GM12878 (cell line): ENCODE measurements around the gene MTHFD1L. TPM values are rescaled to one million over a fixed set of nuclear protein-coding genes. Genes with fewer than 3 reads are reported as not detected.

Source experiments
- ATAC-seq: fragments of 200-7000 bp; cut with Tn5 transposase; 3 replicates; pipeline ENCODE4 v1.9.1; 2020; ENCODE audit warnings: mild to moderate bottlenecking, moderate library complexity
- BruUV-seq: library from RNA; stranded (reverse); fragments of 400-500 nt; replicated peaks from 2 replicates; lab custom pipeline; 2021; lab: Mats Ljungman, UMichigan
- CTCF ChIA-PET: fragments of 300-600 bp; sonication (Branson Sonifier 250); formaldehyde crosslinking; extraction: SDS; loops from one replicate; lab custom pipeline; 2021; ENCODE audit warnings: inconsistent platforms; lab: Yijun Ruan, JAX
- POLR2A ChIA-PET: fragments of 350-600 bp; formaldehyde crosslinking; extraction: SDS; loops from one replicate; lab custom pipeline; 2021; ENCODE audit warnings: inconsistent platforms; lab: Charles Lee
- RAD21 ChIA-PET: fragments of 300-600 bp; sonication (Branson Sonifier 250); formaldehyde crosslinking; loops from one replicate; lab custom pipeline; 2023; ENCODE audit warnings: antibody characterized with exemption; ENCODE audit not compliant: unreplicated experiment; lab: Charles Lee
- SMC1A ChIA-PET: fragments of 300-600 bp; sonication (Branson Sonifier 250); formaldehyde crosslinking; loops from one replicate; lab custom pipeline; 2023; ENCODE audit not compliant: unreplicated experiment, uncharacterized antibody; lab: Charles Lee
- DNase-seq: peaks from one replicate; pipeline ENCODE4 v3.0.0-alpha.2; 2011; ENCODE audit warnings: low read depth, low spot score
- FAIRE-seq: peaks from 3 replicates; lab custom pipeline; 2011; peaks lifted over from hg19 to GRCh38; lab: Jason Lieb, UNC
- H2AFZ ChIP-seq: 2 replicates; pipeline ENCODE4 v1.6.0; 2011; ENCODE audit warnings: low read depth, low read length, control low read depth; ENCODE audit not compliant: control insufficient read depth
- H3K27ac ChIP-seq: 2 replicates; pipeline ENCODE4 v1.5.1; 2011; ENCODE audit warnings: control low read depth; ENCODE audit not compliant: control insufficient read depth, insufficient read depth
- H3K27me3 ChIP-seq, 2 experiments: replicated peaks in 1 of 2; 2 replicates each; pipeline versions ENCODE4 v1.6.0 to v1.6.1; 2011; ENCODE audit warnings: low read length in 1 of 2; ENCODE audit not compliant: control insufficient read depth in 2 of 2, insufficient read depth in 2 of 2
- H3K36me3 ChIP-seq, 2 experiments: 2 replicates each; pipeline ENCODE4 v1.5.1; 2011; ENCODE audit warnings: low read length in 1 of 2; ENCODE audit not compliant: control insufficient read depth in 2 of 2, insufficient read depth in 2 of 2
- H3K4me1 ChIP-seq: 2 replicates; pipeline ENCODE4 v1.6.1; 2011; ENCODE audit warnings: mild to moderate bottlenecking, low read length, moderate library complexity, mixed read lengths; ENCODE audit not compliant: control insufficient read depth, insufficient read depth
- H3K4me2 ChIP-seq: 2 replicates; pipeline ENCODE4 v1.6.0; 2011; ENCODE audit warnings: control low read depth; ENCODE audit not compliant: control insufficient read depth, insufficient read depth
- H3K4me3 ChIP-seq: fragments of 200-600 bp; sonication (generic); 2 replicates; pipeline ENCODE4 v1.5.1; 2016
- H3K79me2 ChIP-seq: 2 replicates; pipeline ENCODE4 v1.6.0; 2011; ENCODE audit warnings: low read length; ENCODE audit not compliant: control insufficient read depth, insufficient read depth
- H3K9ac ChIP-seq: 2 replicates; pipeline ENCODE4 v1.8.0; 2011; ENCODE audit warnings: low read length, control low read depth, mixed read lengths; ENCODE audit not compliant: control insufficient read depth, insufficient read depth
- H3K9me3 ChIP-seq: replicated peaks from 3 replicates; pipeline ENCODE4 v1.5.1; 2011; ENCODE audit warnings: mild to moderate bottlenecking, low read length; ENCODE audit not compliant: control insufficient read depth, insufficient read depth
- H4K20me1 ChIP-seq: 2 replicates; pipeline ENCODE4 v1.6.0; 2011; ENCODE audit not compliant: control insufficient read depth, insufficient read depth
- CBFB ChIP-seq: IDR thresholded peaks from 2 replicates; pipeline ENCODE4 v1.6.1; 2016; ENCODE audit warnings: antibody characterized with exemption, low read depth
- HDAC2 ChIP-seq: fragments of 200-600 bp; sonication (generic); IDR thresholded peaks from 2 replicates; pipeline ENCODE4 v1.6.1; 2017
- HDGF ChIP-seq: fragments of 450-650 bp; IDR thresholded peaks from 2 replicates; pipeline ENCODE4 v1.6.1; 2016; ENCODE audit warnings: antibody characterized with exemption
- IKZF2 ChIP-seq, 2 experiments: fragments of 450-650 bp; IDR thresholded peaks; 2 replicates each; pipeline ENCODE4 v1.6.1; 2017; ENCODE audit warnings: mild to moderate bottlenecking in 2 of 2, moderate library complexity in 2 of 2
- MYB ChIP-seq: fragments of 150-350 bp; IDR thresholded peaks from 2 replicates; pipeline ENCODE4 v1.6.1; 2014; ENCODE audit warnings: mild to moderate bottlenecking, low read depth, low read length, borderline replicate concordance
- NR2C1 ChIP-seq: fragments of 450-650 bp; IDR thresholded peaks from 2 replicates; pipeline ENCODE4 v1.6.1; 2017; ENCODE audit warnings: antibody characterized with exemption, mild to moderate bottlenecking, moderate library complexity
- POLR2AphosphoS2 ChIP-seq: IDR thresholded peaks from 2 replicates; pipeline ENCODE4 v1.6.1; 2011; ENCODE audit warnings: low read depth, mild to moderate bottlenecking, low read length, improper control_type of control experiment, moderate library complexity
- SMAD1 ChIP-seq: fragments of 450-650 bp; IDR thresholded peaks from 2 replicates; pipeline ENCODE4 v1.6.1; 2018; ENCODE audit warnings: mild to moderate bottlenecking, low read depth; ENCODE audit not compliant: partially characterized antibody
- SMAD5 ChIP-seq: IDR thresholded peaks from 2 replicates; pipeline ENCODE4 v1.6.1; 2016; ENCODE audit warnings: antibody characterized with exemption, low read depth
- SUPT20H ChIP-seq: IDR thresholded peaks from 2 replicates; pipeline ENCODE4 v1.6.1; 2011; ENCODE audit warnings: low read depth, mild to moderate bottlenecking, low read length, moderate library complexity, borderline replicate concordance; ENCODE audit not compliant: control insufficient read depth
- SUZ12 ChIP-seq: fragments of 200-600 bp; sonication (generic); IDR thresholded peaks from one replicate; pipeline ENCODE4 v1.6.1; 2018; ENCODE audit warnings: antibody characterized with exemption, mild to moderate bottlenecking; ENCODE audit not compliant: unreplicated experiment
- WRNIP1 ChIP-seq: IDR thresholded peaks from 2 replicates; pipeline ENCODE4 v1.6.1; 2011; ENCODE audit warnings: low read depth, low read length, improper control_type of control experiment, borderline replicate concordance
- YBX1 ChIP-seq: fragments of 450-650 bp; IDR thresholded peaks from 2 replicates; pipeline ENCODE4 v1.6.1; 2016; ENCODE audit warnings: antibody characterized with exemption
- ZNF384 ChIP-seq: IDR thresholded peaks from 2 replicates; pipeline ENCODE4 v1.6.1; 2012; ENCODE audit warnings: low read depth, mild to moderate bottlenecking, low read length, improper control_type of control experiment, borderline replicate concordance
- WGBS: methylation state at CpG from one replicate; pipeline ENCODE4 v1.1.6; 2016; ENCODE audit warnings: low lambda C conversion rate; ENCODE audit not compliant: insufficient replicate concordance, insufficient coverage; ENCODE audit errors: missing lambda C conversion rate; 5-methylcytosine and 5-hydroxymethylcytosine counted together
- in situ Hi-C: fragments of 300-500 bp; cut with MboI; formaldehyde crosslinking; loops from 9 replicates; pipeline ENCODE4 v1.14.3; 2018; ENCODE audit warnings: mixed read lengths
- intact Hi-C: fragments of 100-400 bp; cut with micrococcal nuclease; formaldehyde crosslinking; loops from one replicate; pipeline ENCODE4 v1.14.2; 2022; ENCODE audit not compliant: unreplicated experiment
- polyA plus RNA-seq, 11 experiments: library from polyadenylated mRNA; depleted of rRNA in 4 of 11; unstranded in 6 of 11; stranded (reverse) in 5 of 11; fragments of >200 nt; fragmentation: Nextera tagmentation in 4 of 11; fragmentation: Illumina TruSeq in 1 of 11; extraction: Ambion mirVana in 4 of 11; extraction: Trizol in 1 of 11; gene quantifications; 1 replicate in 1 of 11; 2 replicates in 10 of 11; pipeline versions ENCODE4 v1.2.1 to v1.2.3, GENCODE V29; 2011 to 2016; ENCODE audit warnings: inconsistent platforms in 2 of 11, missing spikeins in 2 of 11, low read depth in 1 of 11
- total RNA-seq, 4 experiments: library from RNA; depleted of rRNA in 3 of 4; stranded (reverse); fragments of >200 nt in 3 of 4; fragmentation: Illumina TruSeq in 1 of 4; extraction: Trizol in 1 of 4; gene quantifications; 2 replicates each; pipeline versions ENCODE4 v1.2.1 to v1.2.3, GENCODE V29; 2013 to 2021
- TF ChIP-seq, protein P1 (sequence below): fragments of 450-650 bp; IDR thresholded peaks from 2 replicates; pipeline ENCODE4 v1.6.1; 2017; ENCODE audit warnings: low read depth, mild to moderate bottlenecking, moderate library complexity
- TF ChIP-seq, protein P2 (sequence below): fragments of 450-650 bp; formaldehyde crosslinking; IDR thresholded peaks from 2 replicates; pipeline ENCODE4 v1.4.0; 2022; ENCODE audit warnings: mild to moderate bottlenecking, moderate library complexity
- TF ChIP-seq, protein P3 (sequence below): fragments of 450-650 bp; IDR thresholded peaks from 2 replicates; pipeline ENCODE4 v1.6.1; 2016; ENCODE audit warnings: mild to moderate bottlenecking
- TF ChIP-seq, protein P4 (sequence below): fragments of 450-650 bp; IDR thresholded peaks from 2 replicates; pipeline ENCODE4 v1.6.1; 2018; ENCODE audit warnings: borderline replicate concordance, mild to moderate bottlenecking; ENCODE audit not compliant: partially characterized antibody

The MTHFD1L gene
- total and polyA plus RNA-seq, 10 of the 15 experiments (the other 5 are each of a cell fraction or from before 2014, with no cell fraction given): 11.7 to 75.5 (median 28.8) TPM

DNA sequence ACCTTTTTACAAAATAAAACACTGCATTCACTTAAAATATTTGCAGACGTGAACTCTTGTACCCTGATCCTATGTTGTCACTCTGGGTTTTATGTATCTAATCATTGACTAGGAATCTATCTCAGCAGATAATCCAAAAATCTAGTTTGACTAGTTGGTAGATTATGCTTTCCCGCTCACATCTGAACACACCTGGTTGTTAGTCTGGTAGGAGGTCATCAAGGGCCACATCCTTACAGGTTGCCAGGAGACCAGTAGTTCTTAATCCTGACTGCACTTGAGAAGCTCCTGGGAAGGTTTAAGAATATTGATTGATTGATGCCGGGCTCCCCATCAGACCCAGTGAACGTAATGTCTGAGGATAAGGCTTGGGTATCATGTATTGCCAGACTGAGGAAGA, 104.4 kb downstream of the MTHFD1L start:
- no peak for DNase-seq
- Histone ChIP-seq H3K36me3 (peaks cover 0 to 5% of the 10 kb centered on the region in 2 experiments), H3K79me2 (no peaks in the 10 kb centered on the region), H3K4me2 (no peak overlapping the region), H3K4me1 (no peaks in the 10 kb centered on the region), H3K9me3 (no peaks in the 10 kb centered on the region), H3K27me3 (no peaks in the 10 kb centered on the region), H2AFZ (no peak overlapping the region), H4K20me1 (no peaks in the 10 kb centered on the region), H3K27ac (no peak overlapping the region), H3K9ac (no peak overlapping the region), H3K4me3 (no peak overlapping the region)
- ChIA-PET CTCF (interaction anchor here (0.6 to 1.2 kb wide), 2 partner anchors 44 to 963 kb away, joined by 3 to 4 read pairs; no protein-coding TSS in a partner anchor), RAD21 (no interaction called here), SMC1A (interaction anchor here (0.8 to 1.2 kb wide), 3 partner anchors 11 to 415 kb away, joined by 3 read pairs; no protein-coding TSS in a partner anchor), POLR2A (no interaction called here)
- ATAC-seq: no peak
- no peak for FAIRE-seq
- WGBS: 100% methylated on average over 4 of the region's 4 CpGs
- intact Hi-C loops: no loop called here
- BruUV-seq: no TSS peak
- in situ Hi-C loops: no loop called here
- no peak for TF ChIP-seq CBFB
- no peak for TF ChIP-seq MYB
- TF ChIP-seq, protein P1, sequence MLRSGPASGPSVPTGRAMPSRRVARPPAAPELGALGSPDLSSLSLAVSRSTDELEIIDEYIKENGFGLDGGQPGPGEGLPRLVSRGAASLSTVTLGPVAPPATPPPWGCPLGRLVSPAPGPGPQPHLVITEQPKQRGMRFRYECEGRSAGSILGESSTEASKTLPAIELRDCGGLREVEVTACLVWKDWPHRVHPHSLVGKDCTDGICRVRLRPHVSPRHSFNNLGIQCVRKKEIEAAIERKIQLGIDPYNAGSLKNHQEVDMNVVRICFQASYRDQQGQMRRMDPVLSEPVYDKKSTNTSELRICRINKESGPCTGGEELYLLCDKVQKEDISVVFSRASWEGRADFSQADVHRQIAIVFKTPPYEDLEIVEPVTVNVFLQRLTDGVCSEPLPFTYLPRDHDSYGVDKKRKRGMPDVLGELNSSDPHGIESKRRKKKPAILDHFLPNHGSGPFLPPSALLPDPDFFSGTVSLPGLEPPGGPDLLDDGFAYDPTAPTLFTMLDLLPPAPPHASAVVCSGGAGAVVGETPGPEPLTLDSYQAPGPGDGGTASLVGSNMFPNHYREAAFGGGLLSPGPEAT: no peak
- TF ChIP-seq SUPT20H: no peak
- no peak for TF ChIP-seq HDGF
- TF ChIP-seq, protein P2, sequence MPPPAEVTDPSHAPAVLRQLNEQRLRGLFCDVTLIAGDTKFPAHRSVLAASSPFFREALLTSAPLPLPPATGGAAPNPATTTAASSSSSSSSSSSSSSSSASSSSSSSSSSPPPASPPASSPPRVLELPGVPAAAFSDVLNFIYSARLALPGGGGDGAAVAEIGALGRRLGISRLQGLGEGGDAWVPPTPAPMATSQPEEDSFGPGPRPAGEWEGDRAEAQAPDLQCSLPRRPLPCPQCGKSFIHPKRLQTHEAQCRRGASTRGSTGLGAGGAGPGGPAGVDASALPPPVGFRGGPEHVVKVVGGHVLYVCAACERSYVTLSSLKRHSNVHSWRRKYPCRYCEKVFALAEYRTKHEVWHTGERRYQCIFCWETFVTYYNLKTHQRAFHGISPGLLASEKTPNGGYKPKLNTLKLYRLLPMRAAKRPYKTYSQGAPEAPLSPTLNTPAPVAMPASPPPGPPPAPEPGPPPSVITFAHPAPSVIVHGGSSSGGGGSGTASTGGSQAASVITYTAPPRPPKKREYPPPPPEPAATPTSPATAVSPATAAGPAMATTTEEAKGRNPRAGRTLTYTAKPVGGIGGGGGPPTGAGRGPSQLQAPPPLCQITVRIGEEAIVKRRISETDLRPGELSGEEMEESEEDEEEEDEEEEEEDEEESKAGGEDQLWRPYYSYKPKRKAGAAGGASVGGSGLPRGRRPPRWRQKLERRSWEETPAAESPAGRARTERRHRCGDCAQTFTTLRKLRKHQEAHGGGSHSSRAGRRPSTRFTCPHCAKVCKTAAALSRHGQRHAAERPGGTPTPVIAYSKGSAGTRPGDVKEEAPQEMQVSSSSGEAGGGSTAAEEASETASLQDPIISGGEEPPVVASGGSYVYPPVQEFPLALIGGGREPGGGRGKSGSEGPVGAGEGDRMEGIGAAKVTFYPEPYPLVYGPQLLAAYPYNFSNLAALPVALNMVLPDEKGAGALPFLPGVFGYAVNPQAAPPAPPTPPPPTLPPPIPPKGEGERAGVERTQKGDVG (CRISPR knock-in tag): no peak
- TF ChIP-seq YBX1: no peak
- TF ChIP-seq SUZ12: no peak
- TF ChIP-seq POLR2AphosphoS2: no peak
- no peak for TF ChIP-seq IKZF2 (IDR thresholded peaks at IDR 0.05)
- no peak for TF ChIP-seq WRNIP1
- no peak for TF ChIP-seq HDAC2
- no peak for TF ChIP-seq ZNF384
- TF ChIP-seq, protein P3, sequence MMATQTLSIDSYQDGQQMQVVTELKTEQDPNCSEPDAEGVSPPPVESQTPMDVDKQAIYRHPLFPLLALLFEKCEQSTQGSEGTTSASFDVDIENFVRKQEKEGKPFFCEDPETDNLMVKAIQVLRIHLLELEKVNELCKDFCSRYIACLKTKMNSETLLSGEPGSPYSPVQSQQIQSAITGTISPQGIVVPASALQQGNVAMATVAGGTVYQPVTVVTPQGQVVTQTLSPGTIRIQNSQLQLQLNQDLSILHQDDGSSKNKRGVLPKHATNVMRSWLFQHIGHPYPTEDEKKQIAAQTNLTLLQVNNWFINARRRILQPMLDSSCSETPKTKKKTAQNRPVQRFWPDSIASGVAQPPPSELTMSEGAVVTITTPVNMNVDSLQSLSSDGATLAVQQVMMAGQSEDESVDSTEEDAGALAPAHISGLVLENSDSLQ: no peak
- TF ChIP-seq SMAD5: no peak
- TF ChIP-seq, protein P4, sequence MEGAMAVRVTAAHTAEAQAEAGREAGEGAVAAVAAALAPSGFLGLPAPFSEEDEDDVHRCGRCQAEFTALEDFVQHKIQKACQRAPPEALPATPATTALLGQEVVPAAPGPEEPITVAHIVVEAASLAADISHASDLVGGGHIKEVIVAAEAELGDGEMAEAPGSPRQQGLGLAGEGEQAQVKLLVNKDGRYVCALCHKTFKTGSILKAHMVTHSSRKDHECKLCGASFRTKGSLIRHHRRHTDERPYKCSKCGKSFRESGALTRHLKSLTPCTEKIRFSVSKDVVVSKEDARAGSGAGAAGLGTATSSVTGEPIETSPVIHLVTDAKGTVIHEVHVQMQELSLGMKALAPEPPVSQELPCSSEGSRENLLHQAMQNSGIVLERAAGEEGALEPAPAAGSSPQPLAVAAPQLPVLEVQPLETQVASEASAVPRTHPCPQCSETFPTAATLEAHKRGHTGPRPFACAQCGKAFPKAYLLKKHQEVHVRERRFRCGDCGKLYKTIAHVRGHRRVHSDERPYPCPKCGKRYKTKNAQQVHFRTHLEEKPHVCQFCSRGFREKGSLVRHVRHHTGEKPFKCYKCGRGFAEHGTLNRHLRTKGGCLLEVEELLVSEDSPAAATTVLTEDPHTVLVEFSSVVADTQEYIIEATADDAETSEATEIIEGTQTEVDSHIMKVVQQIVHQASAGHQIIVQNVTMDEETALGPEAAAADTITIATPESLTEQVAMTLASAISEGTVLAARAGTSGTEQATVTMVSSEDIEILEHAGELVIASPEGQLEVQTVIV: no peak
- no peak for TF ChIP-seq SMAD1
- no peak for TF ChIP-seq NR2C1
